ENCODE measurements around the gene ZNF12.
"Not testable (repeated sequence)": the region's sequence is repeated elsewhere in the genome, so short reads cannot be mapped to it uniquely, and the experiment has no call there.

ZNF12 gene

DNA sequence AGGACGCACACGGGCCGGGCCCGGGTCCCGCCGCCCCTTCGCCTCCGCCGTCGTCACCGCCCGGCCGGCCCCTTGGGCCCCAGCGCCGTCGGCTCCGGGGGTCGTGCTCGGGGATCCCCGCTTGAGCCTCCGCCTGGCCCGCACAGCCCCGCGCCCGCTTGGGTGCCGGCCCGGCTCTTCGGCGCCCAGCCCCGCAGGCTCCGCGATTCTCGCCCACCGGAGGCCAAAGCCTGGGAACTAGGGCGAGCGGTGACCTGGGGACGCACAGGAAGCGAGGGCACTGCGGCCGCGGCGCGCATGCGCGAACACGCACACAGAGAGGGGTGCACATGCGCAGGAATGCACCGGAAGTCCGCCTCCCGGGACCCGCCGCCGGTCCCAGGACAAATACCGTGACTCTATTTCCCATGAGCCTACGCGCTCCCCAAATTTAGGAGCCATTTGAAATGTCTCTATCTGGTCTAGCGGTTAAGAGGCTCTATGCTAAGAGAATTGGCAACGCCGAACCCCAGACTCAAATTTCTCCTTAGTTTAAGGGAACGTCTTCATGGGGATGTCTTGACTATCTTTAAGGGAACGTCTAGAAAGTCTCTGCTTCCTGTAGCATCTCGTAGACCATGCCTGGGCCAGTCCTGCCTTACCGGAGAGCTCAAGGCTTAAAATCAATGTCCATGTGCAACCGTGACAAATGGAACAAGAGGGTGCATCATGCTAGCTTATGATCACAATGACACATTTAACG, at the start of gene ZNF12:
Gene ZNF12, minus strand, starts transcription at position 282 of the 742 bp plus-strand sequence. CDS start 1,774 bp downstream, outside the sequence.
- Histone ChIP-seq H3K4me1 (ENCODE audit: insufficient read depth, low read length) (no peaks in the 10 kb centered on the region), H3K9ac (ENCODE audit: low read depth, low read length) (peak within 1 kb of the TSS; percentile 61), H3K36me3 (ENCODE audit: insufficient read depth, low read length) (peaks cover 14% of the 10 kb centered on the region), H3K9me3 (ENCODE audit: control insufficient read depth, insufficient read depth, low read length) (peaks cover 19% of the 10 kb centered on the region)

DNA sequence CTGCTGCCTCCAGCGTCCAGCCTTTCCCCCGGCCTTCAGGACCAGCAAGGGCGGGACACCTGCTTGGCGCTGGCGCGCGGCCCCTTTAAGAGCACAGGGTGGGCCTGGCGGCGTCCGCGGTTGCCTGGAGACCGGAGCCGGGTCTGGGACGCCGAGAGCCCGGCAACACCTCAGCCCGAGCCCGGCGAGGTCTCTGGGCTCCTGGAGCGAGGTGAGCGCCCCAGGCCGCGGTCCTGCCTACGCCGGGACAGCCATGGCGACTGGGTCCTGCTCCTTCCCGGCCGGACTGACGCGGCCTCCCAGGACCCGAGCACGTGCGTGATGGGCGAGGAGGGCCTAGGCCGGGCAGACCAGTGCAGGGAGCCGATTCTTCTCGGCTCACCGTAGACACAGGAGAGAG, 47.2 kb upstream of the ZNF12 start, which contains the start of gene RSPH10B2:
Gene RSPH10B2, plus strand, starts transcription at position 140 of the 400 bp plus-strand sequence. CDS start 3,575 bp downstream, outside the sequence.
- not testable (repeated sequence) for H3K4me1 ChIP-seq (ENCODE audit: insufficient read depth, low read length); H3K9me3 ChIP-seq (ENCODE audit: control insufficient read depth, insufficient read depth, low read length); H3K9ac ChIP-seq (ENCODE audit: low read depth, low read length); H3K36me3 ChIP-seq (ENCODE audit: insufficient read depth, low read length)

DNA sequence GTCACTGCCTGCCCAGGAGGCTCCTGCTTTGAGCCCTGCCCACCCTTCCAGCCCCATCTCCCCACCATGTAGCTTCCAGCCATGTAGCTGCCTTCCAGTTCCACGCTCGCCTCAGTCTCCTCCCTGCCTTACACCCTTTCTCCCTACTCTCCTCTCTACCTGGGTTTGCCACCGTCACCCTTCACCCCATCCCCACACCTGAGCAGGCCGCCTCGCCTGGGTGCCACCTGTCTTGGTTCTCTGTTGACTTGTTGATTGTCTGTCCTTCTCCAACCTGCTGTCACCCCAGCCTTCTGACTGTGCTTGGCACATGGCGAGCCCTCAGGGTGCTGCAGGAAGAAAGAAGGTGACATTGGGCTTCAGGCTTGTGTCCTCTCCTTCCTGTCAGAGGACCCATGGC, 43.4 kb upstream of the ZNF12 start:
- not testable (repeated sequence) for H3K9me3 ChIP-seq (ENCODE audit: control insufficient read depth, insufficient read depth, low read length); H3K9ac ChIP-seq (ENCODE audit: low read depth, low read length); H3K4me1 ChIP-seq (ENCODE audit: insufficient read depth, low read length); H3K36me3 ChIP-seq (ENCODE audit: insufficient read depth, low read length)

DNA sequence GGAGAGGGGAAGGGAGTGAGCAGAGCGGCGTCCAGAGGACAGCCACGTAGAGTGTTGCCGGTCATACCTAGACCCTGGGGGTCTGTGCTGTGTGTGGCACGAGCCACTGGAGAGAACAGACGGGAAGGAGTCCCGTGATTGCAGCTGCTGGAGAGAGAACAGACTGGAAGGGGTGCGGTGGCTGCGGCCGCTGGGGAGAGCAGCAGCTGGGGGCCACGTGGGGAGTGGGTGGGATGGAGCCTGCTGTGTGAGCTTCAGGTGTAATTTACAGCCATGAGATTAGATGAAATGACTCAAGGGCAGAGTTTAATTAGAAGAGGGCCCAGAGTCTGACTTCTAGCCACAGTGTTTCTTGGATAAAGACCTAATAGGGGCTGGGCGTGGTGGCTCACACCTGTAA, 42.6 kb upstream of the ZNF12 start:
- H3K36me3 ChIP-seq (ENCODE audit: insufficient read depth, low read length); H3K9ac ChIP-seq (ENCODE audit: low read depth, low read length); H3K4me1 ChIP-seq (ENCODE audit: insufficient read depth, low read length); H3K9me3 ChIP-seq (ENCODE audit: control insufficient read depth, insufficient read depth, low read length): not testable (repeated sequence)

DNA sequence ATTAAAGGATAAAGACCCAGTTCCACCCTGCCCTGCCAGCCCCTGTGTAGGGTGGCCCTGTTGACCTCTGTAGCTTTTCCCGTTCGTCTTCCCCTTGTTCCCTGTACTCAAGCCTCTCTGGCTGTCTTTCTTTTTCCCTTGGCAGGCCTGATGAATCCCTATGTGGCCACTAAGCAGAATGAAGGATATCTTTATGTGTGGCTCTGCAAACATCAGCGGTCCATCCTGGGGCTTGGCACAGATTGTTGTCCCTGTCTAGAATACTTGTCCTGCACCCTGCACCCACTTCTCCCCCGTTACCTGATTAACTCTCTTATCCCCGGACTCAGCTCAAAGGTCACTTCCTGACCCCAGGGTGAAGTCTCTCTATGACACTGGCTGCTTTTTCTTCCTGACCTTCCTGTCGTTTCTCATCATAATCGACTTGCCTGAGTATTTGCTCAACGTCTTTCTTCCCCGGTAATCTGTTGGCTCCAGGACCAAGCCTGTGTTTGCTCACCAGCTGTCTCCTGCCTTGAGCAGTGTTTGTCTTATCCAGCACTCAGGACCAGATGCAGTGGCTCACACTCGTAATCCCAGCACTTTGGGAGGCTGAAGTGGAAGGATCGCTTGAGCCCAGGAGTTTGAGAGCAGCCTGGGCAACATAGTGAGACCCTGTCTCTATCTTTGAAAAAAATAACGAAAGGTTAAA, 37.8 kb upstream of the ZNF12 start:
- not testable (repeated sequence) for H3K9ac ChIP-seq (ENCODE audit: low read depth, low read length); H3K36me3 ChIP-seq (ENCODE audit: insufficient read depth, low read length); H3K9me3 ChIP-seq (ENCODE audit: control insufficient read depth, insufficient read depth, low read length); H3K4me1 ChIP-seq (ENCODE audit: insufficient read depth, low read length)

DNA sequence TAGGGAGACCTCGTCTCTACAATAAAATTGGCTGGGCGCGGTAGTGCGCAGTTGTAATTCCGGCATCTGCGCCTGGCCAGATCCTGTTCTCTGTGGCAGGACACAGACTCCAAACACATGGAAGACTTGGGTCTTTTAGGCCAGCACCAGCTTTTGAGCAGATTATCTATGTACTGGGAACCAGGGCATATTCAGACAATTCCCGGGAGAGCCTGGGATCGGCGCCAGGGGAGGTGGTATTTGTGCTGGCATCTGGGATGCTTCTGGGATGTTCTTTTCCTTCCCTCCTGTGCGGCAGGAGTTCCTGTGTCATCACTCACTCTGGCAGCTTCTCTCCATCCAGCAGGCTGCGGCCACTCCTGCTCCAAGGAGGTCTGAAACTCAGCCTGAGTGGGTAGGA, 31.7 kb upstream of the ZNF12 start:
- not testable (repeated sequence) for H3K9me3 ChIP-seq (ENCODE audit: control insufficient read depth, insufficient read depth, low read length); H3K9ac ChIP-seq (ENCODE audit: low read depth, low read length); H3K36me3 ChIP-seq (ENCODE audit: insufficient read depth, low read length); H3K4me1 ChIP-seq (ENCODE audit: insufficient read depth, low read length)

DNA sequence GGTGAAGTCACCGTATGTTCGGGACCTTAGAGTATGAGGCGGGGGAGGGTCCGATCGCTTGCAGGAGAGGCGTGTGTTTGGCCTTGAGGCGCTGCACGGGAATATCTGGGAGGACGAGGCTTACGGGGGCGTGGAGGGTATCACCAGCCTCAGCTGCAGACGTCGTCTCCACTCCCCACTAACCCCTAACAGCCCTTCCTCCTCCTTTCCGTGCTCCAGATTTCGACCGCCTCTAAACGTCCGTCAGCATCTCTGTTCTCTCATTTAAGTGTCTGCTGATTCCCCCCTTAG, 23.5 kb upstream of the ZNF12 start:
- H3K9me3 ChIP-seq (ENCODE audit: control insufficient read depth, insufficient read depth, low read length): no peaks in the 10 kb centered on the region
- peaks cover 6% of the 10 kb centered on the region; the same call in 1 of the 2 replicates for H3K36me3 ChIP-seq (ENCODE audit: insufficient read depth, low read length)
- H3K9ac ChIP-seq (ENCODE audit: low read depth, low read length): peak overlapping the region; percentile 98
- H3K4me1 ChIP-seq (ENCODE audit: insufficient read depth, low read length): no peaks in the 10 kb centered on the region

DNA sequence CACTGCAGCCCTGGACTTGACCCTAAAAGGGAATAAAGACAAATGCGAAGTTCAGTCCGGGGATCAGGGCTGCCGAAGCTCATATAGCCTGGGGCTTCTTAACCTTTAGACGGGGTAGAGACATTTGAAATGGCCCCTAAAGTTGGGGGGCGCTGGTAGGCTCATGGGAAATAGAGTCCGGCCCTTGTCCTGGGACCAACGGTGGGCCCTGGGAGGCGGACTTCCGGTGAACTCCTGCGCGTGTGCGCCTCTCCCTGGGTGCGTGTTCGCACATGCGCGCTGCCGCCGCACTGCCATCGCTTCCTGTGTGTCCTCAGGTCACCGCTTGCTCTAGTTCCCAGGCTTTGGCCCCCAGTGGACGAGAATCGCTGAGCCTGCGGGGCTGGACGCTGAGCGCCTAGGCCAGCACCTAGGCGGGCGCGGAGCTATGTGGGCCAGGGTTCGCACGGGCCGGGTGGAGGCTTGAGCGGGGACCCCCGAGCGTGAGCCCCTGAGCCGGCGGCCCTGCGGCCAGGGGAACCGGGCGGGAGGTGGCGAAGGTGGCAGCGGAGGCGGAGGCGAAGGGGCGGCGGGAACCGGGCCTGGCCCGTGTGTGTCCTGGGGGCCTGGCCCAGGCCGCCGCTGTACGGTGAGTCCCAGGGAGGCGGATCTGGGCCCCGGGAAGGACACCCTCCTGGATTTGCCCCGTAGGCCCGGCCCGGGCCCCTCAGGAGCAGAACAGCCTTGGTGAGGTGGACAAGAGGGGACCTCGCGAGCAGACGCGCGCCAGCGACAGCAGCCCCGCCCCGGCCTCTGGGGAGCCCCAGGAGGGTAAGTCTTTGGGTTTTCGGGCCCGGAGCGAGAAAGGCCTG, 23.0 kb upstream of the ZNF12 start:
- H3K9me3 ChIP-seq (ENCODE audit: control insufficient read depth, insufficient read depth, low read length): no peaks in the 10 kb centered on the region
- peak overlapping the region; percentile 98 for H3K9ac ChIP-seq (ENCODE audit: low read depth, low read length)
- peaks cover 6% of the 10 kb centered on the region; the same call in 1 of the 2 replicates for H3K36me3 ChIP-seq (ENCODE audit: insufficient read depth, low read length)
- H3K4me1 ChIP-seq (ENCODE audit: insufficient read depth, low read length): no peaks in the 10 kb centered on the region

DNA sequence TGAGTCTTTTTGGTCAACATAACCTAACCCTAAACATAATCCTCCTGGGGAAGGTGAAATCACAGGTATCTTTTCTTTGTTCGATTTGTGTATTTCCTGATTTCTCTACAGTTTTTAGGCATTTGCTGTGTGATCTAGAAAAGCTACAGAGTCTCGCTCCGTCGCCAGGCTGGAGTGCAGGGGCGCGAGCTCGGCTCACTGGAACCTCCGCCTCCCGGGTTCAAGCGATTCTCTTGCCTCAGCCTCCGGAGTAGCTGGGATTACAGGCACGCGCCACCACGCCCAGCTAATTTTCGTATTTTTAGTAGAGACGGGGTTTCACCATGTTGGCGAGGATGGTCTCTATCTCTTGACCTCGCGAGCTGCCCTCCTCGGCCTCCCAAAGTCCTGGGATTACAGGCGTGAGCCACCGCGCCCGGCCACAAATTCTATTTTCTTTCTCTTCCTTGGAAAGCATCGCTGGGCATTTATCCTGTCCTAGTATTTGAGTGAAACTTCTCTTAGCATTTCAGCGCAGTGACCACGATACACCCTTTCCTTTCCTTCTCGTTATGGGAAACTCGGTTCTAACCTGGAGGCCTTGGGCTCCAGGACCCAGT, 22.2 kb upstream of the ZNF12 start:
- not testable (repeated sequence) for H3K36me3 ChIP-seq (ENCODE audit: insufficient read depth, low read length)

DNA sequence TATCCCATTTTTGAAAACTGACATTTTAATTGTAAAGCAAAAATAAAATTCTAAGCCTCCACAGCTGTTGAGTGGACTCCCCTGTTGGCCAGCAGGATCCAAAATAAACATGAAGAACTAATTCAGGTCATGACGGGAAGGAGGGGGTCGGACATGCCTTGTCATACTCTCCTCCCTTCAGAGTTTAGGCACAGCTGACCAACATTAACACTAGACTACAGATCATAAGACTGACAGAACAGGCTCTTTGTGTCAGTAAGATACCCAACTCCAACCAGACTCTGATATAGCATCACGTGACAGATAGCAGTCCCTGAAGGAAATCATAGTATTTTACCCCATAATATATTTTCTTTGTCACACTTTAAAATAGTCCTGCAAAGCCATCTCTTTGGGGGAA, 20.9 kb upstream of the ZNF12 start:
- Histone ChIP-seq H3K4me1 (ENCODE audit: insufficient read depth, low read length) (no peaks in the 10 kb centered on the region), H3K9me3 (ENCODE audit: control insufficient read depth, insufficient read depth, low read length) (no peaks in the 10 kb centered on the region), H3K36me3 (ENCODE audit: insufficient read depth, low read length) (no peaks in the 10 kb centered on the region), H3K9ac (ENCODE audit: low read depth, low read length) (no peak overlapping the region)

More for the DNA sequence above, 22.2 kb upstream of the ZNF12 start:
- peak overlapping the region; percentile 98 for H3K9ac ChIP-seq (ENCODE audit: low read depth, low read length)
- not testable (repeated sequence) for H3K9me3 ChIP-seq (ENCODE audit: control insufficient read depth, insufficient read depth, low read length); H3K4me1 ChIP-seq (ENCODE audit: insufficient read depth, low read length)

DNA sequence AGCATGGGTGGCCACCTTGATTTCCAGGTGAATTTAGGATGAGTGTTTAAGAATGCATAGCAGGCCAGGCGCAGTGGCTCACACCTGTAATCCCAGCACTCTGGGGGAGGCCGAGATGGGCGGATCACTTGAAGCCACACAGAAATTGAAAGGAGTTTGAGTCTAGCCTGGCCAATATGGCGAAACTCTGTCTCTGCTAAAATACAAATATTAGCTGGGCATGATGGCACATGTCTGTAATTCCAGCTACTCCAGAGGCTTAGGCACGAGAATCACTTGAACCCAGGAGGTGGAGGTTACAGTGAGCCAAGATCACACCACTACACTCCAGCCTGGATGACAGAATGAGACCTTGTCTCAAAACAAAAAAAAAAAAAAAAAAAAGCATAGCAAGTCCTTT, 19.6 kb upstream of the ZNF12 start:
- H3K9ac ChIP-seq (ENCODE audit: low read depth, low read length); H3K36me3 ChIP-seq (ENCODE audit: insufficient read depth, low read length); H3K4me1 ChIP-seq (ENCODE audit: insufficient read depth, low read length); H3K9me3 ChIP-seq (ENCODE audit: control insufficient read depth, insufficient read depth, low read length): not testable (repeated sequence)

DNA sequence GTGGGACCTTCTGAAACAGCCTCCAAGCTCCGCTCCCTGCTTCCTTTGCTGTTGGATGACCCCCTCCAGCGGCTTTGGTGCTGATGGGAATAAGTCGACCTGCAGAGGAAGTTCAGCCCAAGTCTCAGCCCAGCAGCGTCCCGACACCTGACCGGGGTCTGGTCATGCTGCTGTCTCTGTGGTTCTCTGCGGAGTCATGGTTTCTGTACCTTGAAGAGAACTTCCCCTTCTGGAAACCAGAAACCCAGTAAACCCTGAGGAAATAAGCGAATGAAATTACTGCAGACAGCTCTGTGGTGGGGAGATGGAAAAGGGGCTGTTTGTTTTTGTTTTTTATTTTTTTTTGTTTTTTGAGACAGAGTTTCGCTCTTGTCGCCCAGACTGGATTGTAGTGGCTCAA, 18.3 kb upstream of the ZNF12 start:
- Histone ChIP-seq H3K4me1 (ENCODE audit: insufficient read depth, low read length) (no peaks in the 10 kb centered on the region), H3K36me3 (ENCODE audit: insufficient read depth, low read length) (no peaks in the 10 kb centered on the region), H3K9me3 (ENCODE audit: control insufficient read depth, insufficient read depth, low read length) (no peaks in the 10 kb centered on the region), H3K9ac (ENCODE audit: low read depth, low read length) (no peak overlapping the region)

DNA sequence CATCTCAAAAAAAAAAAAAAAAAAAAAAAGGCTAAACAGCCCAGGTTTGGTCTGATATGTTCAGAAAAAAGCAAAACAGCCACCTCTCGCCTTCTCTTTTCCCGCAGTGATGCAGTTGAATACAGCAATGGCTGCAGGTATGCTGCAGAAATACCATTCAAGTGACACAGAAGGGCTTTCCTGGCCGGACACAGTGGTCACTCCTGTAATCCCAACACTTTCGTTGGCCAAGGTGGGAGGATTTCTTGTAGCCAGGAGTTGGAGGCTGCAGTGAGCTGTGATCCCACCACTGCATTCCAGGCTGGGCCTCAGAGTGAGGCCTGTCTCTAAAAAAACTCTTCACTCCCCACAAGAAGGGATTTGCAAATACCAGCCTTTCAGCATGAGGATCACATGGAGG, 17.6 kb upstream of the ZNF12 start:
- not testable (repeated sequence) for H3K36me3 ChIP-seq (ENCODE audit: insufficient read depth, low read length); H3K9ac ChIP-seq (ENCODE audit: low read depth, low read length); H3K9me3 ChIP-seq (ENCODE audit: control insufficient read depth, insufficient read depth, low read length); H3K4me1 ChIP-seq (ENCODE audit: insufficient read depth, low read length)

DNA sequence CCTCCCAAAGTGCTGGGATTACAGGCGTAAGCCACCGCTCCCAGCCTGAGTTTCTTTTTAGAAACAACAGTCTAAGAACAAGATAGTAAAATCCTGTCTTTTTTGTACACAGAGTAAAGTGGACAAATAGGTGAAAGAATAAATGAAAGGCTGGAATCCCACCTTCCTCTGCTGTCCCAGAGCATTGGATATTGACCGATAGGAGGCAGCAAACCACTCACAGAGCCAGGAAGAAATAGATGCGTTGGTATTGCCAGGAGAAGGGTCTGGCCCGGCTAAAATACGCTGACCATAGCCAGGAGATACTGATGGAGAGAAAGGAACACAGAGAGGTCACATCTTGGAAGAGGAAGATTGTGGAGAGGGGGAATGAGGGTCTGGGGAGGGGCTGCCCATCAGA, 11.4 kb upstream of the ZNF12 start:
- Histone ChIP-seq H3K36me3 (ENCODE audit: insufficient read depth, low read length) (no peaks in the 10 kb centered on the region), H3K4me1 (ENCODE audit: insufficient read depth, low read length) (no peaks in the 10 kb centered on the region), H3K9me3 (ENCODE audit: control insufficient read depth, insufficient read depth, low read length) (no peaks in the 10 kb centered on the region), H3K9ac (ENCODE audit: low read depth, low read length) (no peak overlapping the region)

Data from ES-I3 (cell line).